ENCODE results near the gene CBX4.
A peak's percentile ranks its signal among the peaks of the same experiment; 100 is the strongest.

The CBX4 gene

GRCh38 chr17:79821331-79822095 lies 17.7 kb downstream of the CBX4 start:
- H3K4me3 Mint-ChIP-seq: no peak overlapping the region
- H3K36me3 Mint-ChIP-seq (ENCODE audit: low read depth): no peaks in the 10 kb centered on the region
- peaks cover 22% of the 10 kb centered on the region for H3K4me1 Mint-ChIP-seq (ENCODE audit: low read depth)
- H3K27ac Mint-ChIP-seq: no peak overlapping the region
- H3K27me3 Mint-ChIP-seq: peaks cover 73% of the 10 kb centered on the region
- H3K9me3 Mint-ChIP-seq: no peaks in the 10 kb centered on the region
- intact Hi-C loops (cut with micrococcal nuclease): no loop called here

GRCh38 chr17:79820959-79821330 lies 18.3 kb downstream of the CBX4 start:
- H3K4me1 Mint-ChIP-seq (ENCODE audit: low read depth): peaks cover 17% of the 10 kb centered on the region
- H3K27ac Mint-ChIP-seq: no peak overlapping the region
- H3K36me3 Mint-ChIP-seq (ENCODE audit: low read depth): no peaks in the 10 kb centered on the region
- intact Hi-C loops (cut with micrococcal nuclease): no loop called here
- no peak overlapping the region for H3K4me3 Mint-ChIP-seq
- H3K27me3 Mint-ChIP-seq: peaks cover 79% of the 10 kb centered on the region
- H3K9me3 Mint-ChIP-seq: no peaks in the 10 kb centered on the region

- Mint-ChIP-seq H3K4me3 (no peak overlapping the region), H3K27me3 (peaks cover 89% of the 10 kb centered on the region), H3K27ac (no peak overlapping the region), H3K4me1 (ENCODE audit: low read depth) (peaks cover 10% of the 10 kb centered on the region), H3K9me3 (no peaks in the 10 kb centered on the region), H3K36me3 (ENCODE audit: low read depth) (no peaks in the 10 kb centered on the region)
- intact Hi-C loops (cut with micrococcal nuclease): no loop called here
Observed at GRCh38 chr17:79819534-79820276, 19.5 kb downstream of the CBX4 start.

- Mint-ChIP-seq H3K4me3 (no peak overlapping the region), H3K36me3 (ENCODE audit: low read depth) (no peaks in the 10 kb centered on the region), H3K27me3 (peaks cover 91% of the 10 kb centered on the region), H3K4me1 (ENCODE audit: low read depth) (peaks cover 16% of the 10 kb centered on the region), H3K9me3 (no peaks in the 10 kb centered on the region), H3K27ac (no peak overlapping the region)
- intact Hi-C loops (cut with micrococcal nuclease): no loop called here
Observed at GRCh38 chr17:79819085-79819484, 20.2 kb downstream of the CBX4 start.

GRCh38 chr17:79818026-79818758 lies 21.0 kb downstream of the CBX4 start:
- no peaks in the 10 kb centered on the region for H3K36me3 Mint-ChIP-seq (ENCODE audit: low read depth)
- intact Hi-C loops (cut with micrococcal nuclease): no loop called here

GRCh38 chr17:79815836-79816461 lies 23.3 kb downstream of the CBX4 start:
- Mint-ChIP-seq H3K4me1 (ENCODE audit: low read depth) (peaks cover 18% of the 10 kb centered on the region), H3K9me3 (no peaks in the 10 kb centered on the region), H3K36me3 (ENCODE audit: low read depth) (no peaks in the 10 kb centered on the region), H3K4me3 (no peak overlapping the region), H3K27ac (no peak overlapping the region), H3K27me3 (peaks cover 89% of the 10 kb centered on the region)
- intact Hi-C loops (cut with micrococcal nuclease): no loop called here

More at GRCh38 chr17:79818026-79818758, 21.0 kb downstream of the CBX4 start:
- H3K27ac Mint-ChIP-seq: no peak overlapping the region
- H3K4me3 Mint-ChIP-seq: no peak overlapping the region
- peaks cover 90% of the 10 kb centered on the region for H3K27me3 Mint-ChIP-seq
- no peaks in the 10 kb centered on the region for H3K9me3 Mint-ChIP-seq
- H3K4me1 Mint-ChIP-seq (ENCODE audit: low read depth): peaks cover 16% of the 10 kb centered on the region

GRCh38 chr17:79814974-79815835 lies 24.0 kb downstream of the CBX4 start:
- Mint-ChIP-seq H3K27ac (no peak overlapping the region), H3K9me3 (no peaks in the 10 kb centered on the region), H3K4me3 (peak overlapping the region; percentile 32), H3K4me1 (ENCODE audit: low read depth) (peaks cover 25% of the 10 kb centered on the region), H3K36me3 (ENCODE audit: low read depth) (no peaks in the 10 kb centered on the region), H3K27me3 (peaks cover 88% of the 10 kb centered on the region)
- intact Hi-C loops (cut with micrococcal nuclease): no loop called here

GRCh38 chr17:79814127-79814973 lies 24.9 kb downstream of the CBX4 start:
- peaks cover 26% of the 10 kb centered on the region for H3K4me1 Mint-ChIP-seq (ENCODE audit: low read depth)
- H3K27me3 Mint-ChIP-seq: peaks cover 85% of the 10 kb centered on the region
- intact Hi-C loops (cut with micrococcal nuclease): no loop called here
- peak overlapping the region; percentile 0 for H3K27ac Mint-ChIP-seq
- peak overlapping the region; percentile 32 for H3K4me3 Mint-ChIP-seq
- no peaks in the 10 kb centered on the region for H3K36me3 Mint-ChIP-seq (ENCODE audit: low read depth)
- H3K9me3 Mint-ChIP-seq: no peaks in the 10 kb centered on the region

GRCh38 chr17:79813297-79814126 lies 25.7 kb downstream of the CBX4 start:
- peak overlapping the region; percentile 0 for H3K27ac Mint-ChIP-seq
- intact Hi-C loops (cut with micrococcal nuclease): no loop called here
- peaks cover 85% of the 10 kb centered on the region for H3K27me3 Mint-ChIP-seq
- H3K4me1 Mint-ChIP-seq (ENCODE audit: low read depth): peaks cover 26% of the 10 kb centered on the region
- H3K36me3 Mint-ChIP-seq (ENCODE audit: low read depth): no peaks in the 10 kb centered on the region
- H3K9me3 Mint-ChIP-seq: no peaks in the 10 kb centered on the region
- peak overlapping the region; percentile 53 for H3K4me3 Mint-ChIP-seq

- Mint-ChIP-seq H3K9me3 (no peaks in the 10 kb centered on the region), H3K27me3 (peaks cover 85% of the 10 kb centered on the region), H3K36me3 (ENCODE audit: low read depth) (no peaks in the 10 kb centered on the region), H3K4me3 (peak overlapping the region; percentile 40), H3K4me1 (ENCODE audit: low read depth) (peaks cover 26% of the 10 kb centered on the region), H3K27ac (no peak overlapping the region)
- intact Hi-C loops (cut with micrococcal nuclease): no loop called here
Observed at GRCh38 chr17:79812353-79813258, 26.6 kb downstream of the CBX4 start.

- H3K4me1 Mint-ChIP-seq (ENCODE audit: low read depth): peaks cover 32% of the 10 kb centered on the region
- peak overlapping the region; percentile 28 for H3K4me3 Mint-ChIP-seq
- H3K36me3 Mint-ChIP-seq (ENCODE audit: low read depth): no peaks in the 10 kb centered on the region
- no peaks in the 10 kb centered on the region for H3K9me3 Mint-ChIP-seq
- peaks cover 85% of the 10 kb centered on the region for H3K27me3 Mint-ChIP-seq
- intact Hi-C loops (cut with micrococcal nuclease): no loop called here
- H3K27ac Mint-ChIP-seq: no peak overlapping the region
Observed at GRCh38 chr17:79811868-79812352, 27.3 kb downstream of the CBX4 start.

Measured in dendritic cell treated with granulocyte-macrophage colony-stimulating factor and Interleukin-4, amounts not matched to agents 40 ng/mL and 50 ng/mL, for 4 days (primary cell).